ENCODE results near the gene PTPN5. TPM values are rescaled to one million over a fixed set of nuclear protein-coding genes. Genes with fewer than 3 reads are reported as not detected.

PTPN5 gene
- total RNA-seq, 2 donors from 2014 or later, result not detected

DNA sequence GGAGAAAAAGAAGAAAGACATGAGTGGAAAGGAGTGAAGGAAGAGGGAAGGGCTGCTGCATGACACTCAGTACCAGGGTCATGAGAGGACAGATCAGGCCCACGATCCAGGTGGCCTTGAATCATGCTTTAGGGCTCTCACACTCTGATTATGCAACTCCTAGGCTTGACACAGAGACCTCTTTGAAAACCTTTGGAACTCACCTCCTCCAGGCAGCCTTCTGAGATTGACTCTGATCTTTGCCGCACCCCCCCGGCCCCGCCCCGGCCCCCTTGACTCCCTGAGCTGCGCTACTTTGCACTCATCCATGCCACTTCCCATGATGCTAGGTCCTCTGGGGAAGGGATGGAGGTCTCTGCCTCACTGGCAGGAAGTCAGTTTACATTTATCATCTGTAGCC is 10.7 kb downstream of the PTPN5 start:
- Mint-ChIP-seq H3K4me1 (peaks cover 12% of the 10 kb centered on the region), H3K4me3 (no peak overlapping the region), H3K9me3 (peaks cover 6% of the 10 kb centered on the region), H3K27ac (no peak overlapping the region), H3K27me3 (no peaks in the 10 kb centered on the region), H3K36me3 (ENCODE audit: low read depth) (no peaks in the 10 kb centered on the region)
- ATAC-seq (replicated peaks), result no peak

DNA sequence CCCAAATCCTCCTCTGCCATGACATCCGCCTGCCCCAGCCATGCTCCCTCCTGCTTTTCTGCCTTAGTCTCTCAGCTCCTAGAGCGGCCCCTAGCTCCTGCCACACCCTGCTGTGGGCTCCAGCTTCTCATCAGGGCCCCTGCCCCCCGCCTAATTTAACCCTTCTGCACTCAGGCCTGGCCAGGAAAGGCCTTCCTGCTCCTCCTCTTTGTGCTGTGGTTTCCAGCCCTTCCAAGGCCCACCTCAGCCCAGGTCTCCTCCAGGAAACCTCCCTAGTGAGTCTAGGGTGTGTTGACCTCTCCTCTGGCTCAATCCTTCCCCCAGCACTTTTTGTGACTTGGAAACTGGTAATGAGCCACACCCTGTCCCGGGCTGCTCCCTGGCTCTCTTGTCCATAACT is 11.3 kb downstream of the PTPN5 start:
- H3K27me3 Mint-ChIP-seq, result no peaks in the 10 kb centered on the region
- ATAC-seq (replicated peaks), result no peak
- peaks cover 6% of the 10 kb centered on the region for H3K9me3 Mint-ChIP-seq
- no peak overlapping the region for H3K27ac Mint-ChIP-seq
- H3K4me3 Mint-ChIP-seq, result no peak overlapping the region
- peaks cover 12% of the 10 kb centered on the region for H3K4me1 Mint-ChIP-seq
- H3K36me3 Mint-ChIP-seq (ENCODE audit: low read depth), result no peaks in the 10 kb centered on the region

DNA sequence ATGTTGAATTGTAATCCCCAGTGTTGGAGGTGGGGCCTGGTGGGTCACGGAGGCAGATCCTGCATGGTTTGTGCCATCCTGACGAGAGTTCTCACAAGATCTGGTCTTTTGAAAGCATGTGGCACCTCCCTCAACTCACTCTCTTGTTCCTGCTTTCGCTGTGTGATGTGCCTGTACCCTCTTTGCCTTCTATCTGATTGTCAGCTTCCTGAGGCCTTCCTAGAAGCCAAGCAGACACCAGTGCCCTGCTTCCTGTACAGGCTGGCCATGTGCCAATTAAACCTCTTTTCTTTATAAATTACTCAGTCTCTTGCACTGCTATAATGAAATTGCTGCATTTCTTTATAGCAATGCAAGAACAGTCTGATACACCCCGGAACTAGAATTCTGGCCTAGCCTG is 13.1 kb downstream of the PTPN5 start:
- Mint-ChIP-seq H3K36me3 (ENCODE audit: low read depth) (no peaks in the 10 kb centered on the region), H3K27ac (peak overlapping the region; percentile 34), H3K4me1 (peaks cover 12% of the 10 kb centered on the region), H3K4me3 (no peak overlapping the region), H3K9me3 (peaks cover 6% of the 10 kb centered on the region), H3K27me3 (no peaks in the 10 kb centered on the region)
- peak; percentile 57 for ATAC-seq (replicated peaks)

DNA sequence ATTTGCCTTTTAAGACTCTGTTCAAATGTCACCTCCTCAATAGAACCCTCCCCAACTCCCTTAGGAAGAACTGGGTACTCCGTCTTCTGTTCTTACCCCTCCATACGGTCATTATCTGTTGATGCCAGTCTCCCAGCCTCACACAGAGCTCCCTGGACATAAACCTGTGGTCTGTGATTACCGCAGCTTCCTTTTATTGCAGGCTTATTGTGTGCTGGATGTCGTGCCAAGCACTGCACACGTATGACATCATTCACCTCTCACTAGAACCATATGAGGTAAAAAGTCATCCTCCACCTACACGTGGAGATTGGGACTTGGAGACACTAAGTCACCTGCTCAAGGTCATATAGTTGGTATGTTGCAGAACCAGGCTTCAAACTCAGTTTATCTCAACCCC is 15.3 kb downstream of the PTPN5 start:
- Mint-ChIP-seq H3K4me1 (peaks cover 12% of the 10 kb centered on the region), H3K4me3 (no peak overlapping the region), H3K27me3 (peaks cover 4% of the 10 kb centered on the region), H3K9me3 (peaks cover 6% of the 10 kb centered on the region), H3K36me3 (ENCODE audit: low read depth) (no peaks in the 10 kb centered on the region), H3K27ac (no peak overlapping the region)
- no peak for ATAC-seq (replicated peaks)

DNA sequence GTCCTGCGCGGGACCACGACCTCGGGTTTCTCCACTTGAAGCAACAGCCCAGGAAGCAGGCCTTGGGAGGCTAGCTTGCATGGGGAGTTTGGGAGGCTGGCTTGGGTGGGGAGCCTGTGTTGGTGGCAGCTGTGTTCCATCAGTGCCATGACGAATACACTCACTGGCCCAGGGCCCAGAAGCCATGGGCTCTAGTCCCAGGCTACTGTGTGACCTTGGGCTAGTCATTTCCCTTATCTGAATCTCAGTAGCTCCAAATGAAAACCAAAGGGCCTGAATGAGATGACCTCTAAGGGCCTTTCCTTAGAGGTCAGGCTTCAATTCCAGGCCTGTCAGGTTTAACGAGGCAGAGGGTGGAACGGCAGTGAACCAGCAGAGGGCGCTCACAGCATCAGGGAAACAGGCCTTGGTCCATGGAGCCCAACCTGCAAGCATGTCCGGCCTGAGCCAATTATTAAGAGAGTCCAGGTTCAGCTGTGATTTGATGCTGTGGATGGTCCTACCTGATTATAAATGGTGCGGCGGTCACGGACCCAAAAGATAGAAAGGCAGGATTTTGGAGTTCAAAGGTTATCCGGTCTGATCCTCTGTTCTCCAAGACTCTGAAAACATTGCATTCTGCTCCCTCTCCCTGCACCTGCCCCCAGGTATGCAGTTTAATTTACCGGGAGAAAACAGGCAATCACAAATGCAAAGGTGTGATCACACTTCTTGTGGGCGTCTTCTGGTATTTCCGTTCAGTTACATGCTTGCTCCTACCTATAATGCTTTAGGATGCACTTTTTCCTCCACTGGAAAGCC is 15.9 kb downstream of the PTPN5 start:
- no peaks in the 10 kb centered on the region for H3K36me3 Mint-ChIP-seq (ENCODE audit: low read depth)
- H3K4me1 Mint-ChIP-seq, result peaks cover 12% of the 10 kb centered on the region
- H3K27me3 Mint-ChIP-seq, result peaks cover 7% of the 10 kb centered on the region
- H3K4me3 Mint-ChIP-seq, result no peak overlapping the region
- H3K9me3 Mint-ChIP-seq, result peaks cover 6% of the 10 kb centered on the region
- ATAC-seq (replicated peaks), result peak; percentile 75
- H3K27ac Mint-ChIP-seq, result no peak overlapping the region

DNA sequence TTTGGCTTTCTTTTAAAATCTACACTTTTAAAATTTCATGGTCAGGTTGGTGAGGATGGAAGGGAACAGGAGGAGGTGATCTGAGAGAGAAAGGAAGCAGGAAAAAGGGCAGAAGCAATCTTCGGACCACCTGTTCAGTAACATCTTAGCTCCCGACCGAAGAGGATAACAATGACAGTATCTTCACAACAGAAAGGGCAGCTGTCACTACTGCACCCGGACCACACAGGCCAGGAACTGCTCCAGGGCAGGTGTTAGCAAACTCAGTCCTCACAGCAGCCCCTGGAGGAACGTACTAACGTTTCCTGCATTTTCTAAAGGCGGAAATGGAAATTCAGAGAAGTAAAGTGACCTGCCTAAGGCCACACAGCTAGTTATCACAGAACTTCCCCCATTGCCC is 16.8 kb downstream of the PTPN5 start:
- Mint-ChIP-seq H3K36me3 (ENCODE audit: low read depth) (no peaks in the 10 kb centered on the region), H3K4me1 (peaks cover 12% of the 10 kb centered on the region), H3K4me3 (no peak overlapping the region), H3K27me3 (peaks cover 7% of the 10 kb centered on the region), H3K27ac (no peak overlapping the region), H3K9me3 (peaks cover 6% of the 10 kb centered on the region)
- ATAC-seq (replicated peaks), result no peak

DNA sequence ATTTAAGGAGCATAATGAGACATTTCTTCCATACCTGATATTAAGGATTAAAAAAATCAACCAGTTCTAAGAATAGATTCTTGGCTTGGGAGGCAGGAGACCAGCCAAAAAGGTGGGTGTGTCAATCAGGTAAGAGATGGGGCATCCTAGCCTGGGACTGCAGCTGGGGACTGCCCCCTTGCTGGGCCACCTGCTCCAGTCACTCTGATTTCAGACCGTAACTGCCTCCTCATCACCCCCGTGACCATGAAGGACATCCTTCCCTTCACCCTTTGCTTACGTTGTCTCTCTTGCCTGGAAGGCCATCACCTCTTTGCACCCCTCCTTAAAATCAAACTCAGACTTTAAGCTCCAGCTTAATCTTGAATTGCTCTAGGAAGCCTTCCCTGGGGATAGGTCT is 17.9 kb downstream of the PTPN5 start:
- H3K4me3 Mint-ChIP-seq, result no peak overlapping the region
- peaks cover 7% of the 10 kb centered on the region for H3K27me3 Mint-ChIP-seq
- H3K9me3 Mint-ChIP-seq, result peaks cover 3% of the 10 kb centered on the region
- no peaks in the 10 kb centered on the region for H3K36me3 Mint-ChIP-seq (ENCODE audit: low read depth)
- H3K27ac Mint-ChIP-seq, result no peak overlapping the region
- no peak for ATAC-seq (replicated peaks)
- peaks cover 8% of the 10 kb centered on the region for H3K4me1 Mint-ChIP-seq

DNA sequence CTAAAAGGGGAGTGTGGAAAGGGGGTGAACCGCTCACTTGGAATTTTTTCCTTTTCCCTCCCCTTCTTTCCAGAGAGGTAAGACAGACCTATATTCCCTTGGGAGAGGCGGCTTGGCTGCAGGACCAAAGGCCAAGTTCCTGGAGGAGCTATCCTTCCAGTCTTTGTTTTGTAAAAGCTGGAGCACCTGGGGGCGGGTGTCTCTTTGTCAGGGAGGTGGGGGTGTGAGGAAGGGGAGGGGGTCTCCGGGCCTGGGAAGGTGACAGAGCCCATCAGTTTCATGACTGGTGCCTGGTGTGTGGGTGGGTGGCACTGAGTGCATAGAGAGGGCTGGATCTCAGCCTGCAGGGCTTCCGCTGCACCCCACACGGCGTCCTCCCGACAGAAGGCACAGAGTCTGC is 18.5 kb downstream of the PTPN5 start:
- Mint-ChIP-seq H3K27ac (no peak overlapping the region), H3K27me3 (peaks cover 7% of the 10 kb centered on the region), H3K9me3 (no peaks in the 10 kb centered on the region), H3K36me3 (ENCODE audit: low read depth) (no peaks in the 10 kb centered on the region), H3K4me3 (no peak overlapping the region), H3K4me1 (peaks cover 8% of the 10 kb centered on the region)
- no peak for ATAC-seq (replicated peaks)

DNA sequence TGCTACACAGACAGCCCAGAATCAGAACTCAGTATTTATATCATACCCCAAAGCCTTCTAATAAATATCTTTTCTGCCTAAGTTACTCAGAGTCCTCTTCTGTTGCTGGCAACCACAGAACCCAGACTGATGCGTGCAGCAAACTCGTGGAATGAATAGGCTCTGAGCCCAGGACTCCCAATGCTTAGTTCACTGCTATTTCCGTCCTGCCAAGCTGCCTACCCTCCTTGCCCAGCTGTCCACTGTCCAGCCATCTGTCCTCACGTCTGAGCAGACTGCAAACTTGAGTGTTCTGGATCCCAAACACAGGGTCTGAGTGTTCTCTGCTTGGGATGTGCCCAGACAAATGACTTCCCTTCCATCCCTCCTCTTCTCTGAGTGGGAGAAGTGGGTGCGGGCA is 19.4 kb downstream of the PTPN5 start:
- Mint-ChIP-seq H3K4me1 (peaks cover 4% of the 10 kb centered on the region), H3K27me3 (peaks cover 7% of the 10 kb centered on the region), H3K4me3 (no peak overlapping the region), H3K36me3 (ENCODE audit: low read depth) (no peaks in the 10 kb centered on the region), H3K27ac (no peak overlapping the region), H3K9me3 (no peaks in the 10 kb centered on the region)
- no peak for ATAC-seq (replicated peaks)

DNA sequence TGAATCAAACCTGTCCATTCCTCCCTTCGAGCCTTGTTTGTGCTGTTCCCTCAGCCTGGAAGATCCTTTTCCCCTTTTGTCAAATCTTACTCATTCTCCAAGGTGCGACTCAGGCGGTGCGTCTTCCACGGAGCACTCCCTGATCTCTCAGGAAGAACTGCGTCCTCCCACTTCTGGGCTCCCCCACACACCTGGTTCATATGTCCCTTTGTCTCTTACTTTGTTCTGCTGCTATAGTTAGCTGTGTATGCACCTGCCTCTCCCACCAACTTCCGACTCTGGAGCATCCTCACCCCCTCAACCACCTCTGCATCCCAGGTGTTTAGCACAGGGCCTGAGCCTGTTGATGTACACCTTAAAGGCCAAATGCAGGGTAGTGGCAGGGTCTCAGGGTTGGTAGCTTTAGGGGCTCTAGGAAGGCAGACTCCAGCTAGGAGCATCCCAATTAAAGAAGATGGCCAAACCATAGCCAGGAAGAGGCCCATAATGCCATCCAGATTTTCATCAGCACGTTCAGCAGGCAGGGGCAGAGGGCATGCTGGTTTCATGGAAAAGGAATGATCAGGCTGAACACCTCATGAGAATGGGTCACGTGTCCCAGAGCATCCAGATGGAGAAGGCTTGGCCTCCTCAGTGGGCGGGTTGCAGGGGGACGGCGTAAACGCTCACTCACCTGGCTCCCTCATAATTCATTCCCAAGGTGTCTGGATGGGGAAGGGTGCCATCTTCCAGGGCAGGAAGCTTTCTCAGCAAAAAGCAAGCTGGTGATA is 20.1 kb downstream of the PTPN5 start:
- no peak for ATAC-seq (replicated peaks)
- Mint-ChIP-seq H3K27ac (no peak overlapping the region), H3K4me1 (peaks cover 4% of the 10 kb centered on the region), H3K27me3 (peaks cover 7% of the 10 kb centered on the region), H3K9me3 (no peaks in the 10 kb centered on the region), H3K36me3 (ENCODE audit: low read depth) (no peaks in the 10 kb centered on the region), H3K4me3 (no peak overlapping the region)

DNA sequence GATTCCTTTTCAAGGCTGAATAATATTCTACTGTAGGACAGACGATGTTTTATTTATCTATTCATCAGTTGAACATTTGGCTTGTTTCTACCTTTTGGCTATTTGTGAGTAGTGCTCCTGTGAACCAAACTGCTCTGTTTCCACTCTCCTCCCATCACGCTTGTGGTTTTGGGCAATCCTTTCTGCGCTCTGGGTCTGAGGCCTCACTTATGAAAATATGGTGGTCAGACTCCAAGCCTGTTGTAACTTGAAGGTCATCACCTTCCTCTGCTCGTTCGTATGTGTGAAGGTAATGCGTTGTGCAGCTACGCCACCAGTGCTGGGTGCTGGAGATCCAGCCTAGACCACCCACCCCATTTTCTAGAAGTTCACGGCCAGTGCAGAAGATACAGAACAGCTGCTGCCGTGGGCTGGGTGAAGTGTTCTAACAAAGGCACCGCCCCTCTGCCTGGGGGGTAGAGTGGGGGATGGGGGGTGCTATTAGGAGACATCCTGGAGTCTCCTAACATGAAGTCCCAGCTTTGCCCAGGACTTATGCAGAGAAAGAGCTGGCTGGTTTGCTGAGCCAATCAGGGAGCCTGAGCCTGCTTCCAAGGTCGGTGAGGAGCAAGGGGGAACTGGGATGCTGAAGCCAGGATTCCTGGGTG is 21.0 kb downstream of the PTPN5 start:
- peaks cover 4% of the 10 kb centered on the region for H3K4me1 Mint-ChIP-seq
- no peak for ATAC-seq (replicated peaks)
- peaks cover 9% of the 10 kb centered on the region for H3K27me3 Mint-ChIP-seq
- H3K4me3 Mint-ChIP-seq, result no peak overlapping the region
- no peaks in the 10 kb centered on the region for H3K9me3 Mint-ChIP-seq
- H3K36me3 Mint-ChIP-seq (ENCODE audit: low read depth), result no peaks in the 10 kb centered on the region
- no peak overlapping the region for H3K27ac Mint-ChIP-seq

DNA sequence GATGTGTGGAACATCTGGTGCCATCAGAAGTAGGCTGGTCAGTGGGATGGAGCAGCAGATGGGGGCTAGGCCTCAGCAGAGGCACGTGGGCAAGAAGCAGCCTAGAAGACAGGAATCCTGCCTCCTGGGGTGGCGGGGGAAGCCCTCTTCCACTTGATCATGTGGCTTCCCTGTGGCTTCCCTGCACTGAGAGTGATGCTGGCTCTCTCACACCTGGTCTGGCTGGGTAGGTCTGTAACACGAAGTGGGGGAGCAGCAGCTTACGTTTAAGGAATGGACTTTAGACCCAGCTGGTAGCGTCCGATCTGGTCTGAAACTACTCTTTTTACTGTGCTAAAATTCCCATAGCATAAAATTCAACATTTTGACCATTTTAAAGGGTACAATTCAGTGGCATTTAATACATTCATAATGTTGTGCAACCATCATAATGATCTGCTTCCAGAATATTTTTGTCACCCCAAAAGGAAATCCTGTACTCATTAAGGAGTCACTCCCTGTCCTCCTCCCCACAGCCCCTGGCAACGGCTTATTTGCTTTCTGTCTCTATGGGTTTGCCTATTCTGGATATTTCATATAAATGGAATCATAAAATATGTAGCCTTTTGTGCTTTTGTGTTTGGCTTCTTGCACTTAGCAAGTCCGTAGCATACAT is 21.7 kb downstream of the PTPN5 start:
- Mint-ChIP-seq H3K9me3 (no peaks in the 10 kb centered on the region), H3K36me3 (ENCODE audit: low read depth) (no peaks in the 10 kb centered on the region), H3K27me3 (peaks cover 10% of the 10 kb centered on the region), H3K4me1 (peaks cover 4% of the 10 kb centered on the region), H3K27ac (peak overlapping the region; percentile 50), H3K4me3 (no peak overlapping the region)
- no peak for ATAC-seq (replicated peaks)

DNA sequence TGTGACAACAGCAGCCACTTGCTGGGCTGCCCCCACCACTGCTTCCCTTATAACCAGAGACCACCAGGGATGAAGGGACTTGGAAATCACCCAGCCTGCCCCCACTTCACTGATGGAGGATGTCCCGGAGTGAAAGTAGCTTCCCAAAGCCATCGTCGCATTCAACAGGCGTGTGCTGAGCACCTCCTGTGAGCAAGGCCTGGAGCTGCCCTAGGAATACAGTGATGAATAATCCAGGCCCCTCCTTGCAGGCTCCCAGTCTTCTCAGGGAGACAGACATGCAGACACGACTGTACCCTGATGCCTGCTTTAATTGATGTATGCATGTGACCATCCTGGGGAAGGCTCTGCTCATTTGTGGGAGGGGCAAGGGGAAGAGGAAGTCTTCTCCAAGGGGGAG is 22.6 kb downstream of the PTPN5 start:
- Mint-ChIP-seq H3K9me3 (no peaks in the 10 kb centered on the region), H3K4me3 (no peak overlapping the region), H3K27ac (peak overlapping the region; percentile 73), H3K27me3 (peaks cover 10% of the 10 kb centered on the region), H3K36me3 (ENCODE audit: low read depth) (no peaks in the 10 kb centered on the region), H3K4me1 (peaks cover 9% of the 10 kb centered on the region)
- ATAC-seq (replicated peaks), result no peak

DNA sequence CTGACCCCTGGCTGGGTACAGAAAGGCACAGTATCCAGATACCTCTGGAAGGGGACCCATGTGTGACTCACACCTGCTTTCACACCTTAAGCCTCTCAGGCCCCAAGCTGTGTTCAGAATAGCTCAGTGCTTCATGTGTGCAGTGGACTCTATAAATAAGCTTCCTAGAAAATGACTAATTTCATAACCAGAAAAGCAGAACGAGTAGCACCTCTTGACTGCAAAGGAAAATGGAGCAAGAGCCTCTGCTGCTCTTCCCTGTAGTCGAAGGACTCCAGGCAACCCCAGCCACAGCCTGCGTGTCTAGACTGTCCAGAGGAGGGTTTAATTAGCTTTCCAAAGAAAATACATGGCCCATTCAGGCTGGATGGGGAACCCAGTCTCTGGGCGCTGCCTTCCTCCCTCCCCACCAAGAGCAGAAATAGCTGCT is 23.1 kb downstream of the PTPN5 start:
- peak; percentile 67 for ATAC-seq (replicated peaks)
- Mint-ChIP-seq H3K4me3 (no peak overlapping the region), H3K27me3 (peaks cover 10% of the 10 kb centered on the region), H3K27ac (peak overlapping the region; percentile 73), H3K9me3 (no peaks in the 10 kb centered on the region), H3K36me3 (ENCODE audit: low read depth) (no peaks in the 10 kb centered on the region), H3K4me1 (peaks cover 13% of the 10 kb centered on the region)
